NCI-H82 (cell line): Measurements from ENCODE around the gene AP3M1.

Experiments used
- DNase-seq: peaks from one replicate; lab custom pipeline; 2025; lab: John Stamatoyannopoulos, UW

The AP3M1 gene

GRCh38 chr10:74079936-74080590, 70.6 kb downstream of the AP3M1 start:
- no peak for DNase-seq

GRCh38 chr10:74079028-74079935, 71.3 kb downstream of the AP3M1 start:
- no peak for DNase-seq

DNA sequence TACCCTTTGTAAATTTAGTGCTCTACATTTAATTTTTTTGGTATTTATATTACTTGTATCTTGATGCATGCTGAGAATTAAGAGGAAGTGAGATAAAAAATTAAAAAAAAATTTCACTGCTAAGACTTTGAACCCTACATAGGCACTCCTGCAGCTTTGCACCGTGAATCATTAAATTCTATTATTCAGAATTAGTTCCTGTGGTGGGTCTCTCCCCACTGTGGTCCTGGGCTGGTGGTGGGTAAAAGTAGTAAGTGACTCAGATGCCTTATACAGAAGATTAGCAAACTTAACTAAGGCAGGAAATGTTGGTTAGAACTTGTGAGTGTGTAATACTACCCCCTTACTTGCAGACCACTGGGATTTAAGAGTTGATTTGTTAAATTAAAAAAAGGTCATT, 72.6 kb downstream of the AP3M1 start:
- no peak for DNase-seq

GRCh38 chr10:74077416-74077815, 73.2 kb downstream of the AP3M1 start:
- no peak for DNase-seq

DNA sequence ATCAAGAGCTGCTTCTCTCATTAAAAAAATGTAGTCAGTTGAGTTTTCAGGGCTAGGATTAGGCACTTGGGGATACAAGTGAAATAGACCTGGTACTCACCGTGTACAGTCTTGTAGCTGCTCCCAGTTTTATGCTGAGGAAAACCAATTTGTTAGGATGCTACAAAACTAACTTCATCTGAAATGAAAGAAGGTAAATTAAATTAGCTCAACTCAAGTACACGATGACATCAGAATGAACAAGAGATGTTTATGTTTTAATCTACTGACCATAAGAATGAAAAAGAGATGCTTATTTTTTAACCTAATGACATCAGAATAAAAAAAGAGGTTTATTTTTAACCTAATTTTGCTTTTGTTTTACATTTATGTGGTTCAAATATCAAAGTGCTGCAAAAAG, 73.7 kb downstream of the AP3M1 start:
- no peak for DNase-seq

GRCh38 chr10:74075906-74076305, 74.7 kb downstream of the AP3M1 start:
- DNase-seq = no peak

DNA sequence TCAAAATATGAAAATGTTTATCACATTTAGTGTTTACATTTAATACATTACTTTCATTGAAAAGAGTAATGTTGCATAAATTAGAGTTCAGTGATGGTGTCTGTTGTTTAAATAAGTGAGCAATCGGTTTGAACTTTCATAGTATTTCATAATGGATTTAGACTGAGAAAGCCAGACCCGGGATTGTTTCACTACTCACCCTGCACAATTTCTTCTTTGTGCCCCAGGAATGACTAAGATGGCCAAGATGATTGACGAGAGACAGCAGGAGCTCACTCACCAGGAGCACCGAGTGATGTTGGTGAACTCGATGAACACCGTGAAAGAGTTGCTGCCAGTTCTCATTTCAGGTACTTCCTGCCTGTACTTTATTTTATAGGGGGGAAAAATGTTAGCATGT, 78.1 kb downstream of the AP3M1 start:
- no peak for DNase-seq

DNA sequence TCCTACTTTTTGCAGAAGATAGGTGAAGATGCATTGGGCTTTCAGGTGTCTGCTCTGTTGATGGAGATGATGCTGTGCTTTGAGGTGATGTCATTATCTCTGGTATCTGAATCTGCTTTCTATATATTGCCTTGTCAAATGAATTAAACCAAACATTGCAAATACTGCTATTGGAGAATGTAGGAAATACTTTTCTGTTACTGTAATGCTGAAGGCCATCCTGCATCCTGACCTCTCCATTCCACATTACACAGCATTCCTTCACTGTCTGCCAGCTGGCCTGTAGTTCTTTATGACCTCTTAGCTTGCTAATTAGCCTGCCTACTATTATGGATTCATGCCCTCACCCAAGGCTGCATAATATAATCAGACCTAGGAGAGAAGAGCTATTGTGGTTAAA, 79.5 kb downstream of the AP3M1 start:
- DNase-seq = no peak
